Mesothelial cell of epicardium (in vitro differentiated cells): ENCODE data around the gene STPG4. TPM values are rescaled to one million over a fixed set of nuclear protein-coding genes. Genes with fewer than 3 reads are reported as not detected.
"Not testable (repeated sequence)": the region's sequence is repeated elsewhere in the genome, so short reads cannot be mapped to it uniquely, and the experiment has no call there.

Source experiments
- DNase-seq, 2 experiments: peaks; one replicate each; pipeline ENCODE4 v3.0.0; 2021; ENCODE audit warnings: low spot score in 2 of 2; ENCODE audit not compliant: unreplicated experiment in 2 of 2
- H3K27ac Mint-ChIP-seq: 2 replicates; pipeline ENCODE4 v1.8.0; 2021; ENCODE audit warnings: mixed read lengths
- H3K27me3 Mint-ChIP-seq: 2 replicates; pipeline ENCODE4 v1.8.0; 2021; ENCODE audit warnings: low read depth, mixed read lengths
- H3K36me3 Mint-ChIP-seq: 2 replicates; pipeline ENCODE4 v1.8.0; 2021; ENCODE audit warnings: mixed read lengths
- H3K4me1 Mint-ChIP-seq: 2 replicates; pipeline ENCODE4 v1.8.0; 2021; ENCODE audit warnings: mixed read lengths
- H3K4me3 Mint-ChIP-seq: 2 replicates; pipeline ENCODE4 v1.8.0; 2021; ENCODE audit warnings: mild to moderate bottlenecking, moderate library complexity, mixed read lengths
- H3K9me3 Mint-ChIP-seq: 2 replicates; pipeline ENCODE4 v1.8.0; 2021; ENCODE audit warnings: mixed read lengths
- CTCF ChIP-seq: fragments of 200-600 bp; sonication (generic); IDR thresholded peaks from one replicate; pipeline ENCODE4 v1.5.0; 2021; ENCODE audit warnings: antibody characterized with exemption; ENCODE audit not compliant: unreplicated experiment
- total RNA-seq: library from RNA; stranded (reverse); gene quantifications from 3 replicates; pipeline ENCODE4 v1.2.1, GENCODE V29; 2021

The STPG4 gene
- total RNA-seq, 1 donor from 2014 or later, result not detected

- no peaks in the 10 kb centered on the region for H3K9me3 Mint-ChIP-seq
- H3K27ac Mint-ChIP-seq, result no peak overlapping the region
- H3K36me3 Mint-ChIP-seq, result no peaks in the 10 kb centered on the region
- H3K4me1 Mint-ChIP-seq, result peaks cover 14% of the 10 kb centered on the region
- no peak overlapping the region for H3K4me3 Mint-ChIP-seq
- H3K27me3 Mint-ChIP-seq, result no peaks in the 10 kb centered on the region
- TF ChIP-seq CTCF, result no peak
- no peak for DNase-seq
These were observed 42.3 kb downstream of the STPG4 start for GRCh38 chr2:47112665-47113435.

- Mint-ChIP-seq H3K4me3 (no peak overlapping the region), H3K4me1 (peaks cover 25% of the 10 kb centered on the region), H3K27me3 (no peaks in the 10 kb centered on the region), H3K36me3 (no peaks in the 10 kb centered on the region), H3K27ac (no peak overlapping the region), H3K9me3 (no peaks in the 10 kb centered on the region)
- DNase-seq, result no peak
- no peak for TF ChIP-seq CTCF
These were observed 45.4 kb downstream of the STPG4 start for GRCh38 chr2:47109680-47110079.

GRCh38 chr2:47109007-47109375, 46.1 kb downstream of the STPG4 start:
- Mint-ChIP-seq H3K9me3 (no peaks in the 10 kb centered on the region), H3K27ac (no peak overlapping the region), H3K4me3 (no peak overlapping the region), H3K36me3 (no peaks in the 10 kb centered on the region), H3K27me3 (no peaks in the 10 kb centered on the region), H3K4me1 (peaks cover 25% of the 10 kb centered on the region)
- no peak for TF ChIP-seq CTCF
- DNase-seq, result no peak

- not testable (repeated sequence) for H3K27me3 Mint-ChIP-seq, H3K9me3 Mint-ChIP-seq, H3K36me3 Mint-ChIP-seq, H3K27ac Mint-ChIP-seq, H3K4me3 Mint-ChIP-seq, DNase-seq
- H3K4me1 Mint-ChIP-seq, result peaks cover 25% of the 10 kb centered on the region
These were observed 46.7 kb downstream of the STPG4 start for GRCh38 chr2:47108267-47109006.

- H3K9me3 Mint-ChIP-seq, H3K27ac Mint-ChIP-seq, H3K27me3 Mint-ChIP-seq, H3K36me3 Mint-ChIP-seq, DNase-seq, H3K4me3 Mint-ChIP-seq: not testable (repeated sequence)
- H3K4me1 Mint-ChIP-seq, result peaks cover 25% of the 10 kb centered on the region
These were observed 47.9 kb downstream of the STPG4 start for GRCh38 chr2:47107201-47107600.

- Mint-ChIP-seq H3K27ac (peak overlapping the region; percentile 73), H3K4me1 (peaks cover 23% of the 10 kb centered on the region)
- not testable (repeated sequence) for H3K4me3 Mint-ChIP-seq, H3K27me3 Mint-ChIP-seq, H3K9me3 Mint-ChIP-seq, DNase-seq, H3K36me3 Mint-ChIP-seq
These were observed 48.9 kb downstream of the STPG4 start for GRCh38 chr2:47106231-47106630.

- H3K9me3 Mint-ChIP-seq, H3K27me3 Mint-ChIP-seq, DNase-seq, H3K4me3 Mint-ChIP-seq, H3K4me1 Mint-ChIP-seq, H3K27ac Mint-ChIP-seq, H3K36me3 Mint-ChIP-seq: not testable (repeated sequence)
These were observed 55.4 kb downstream of the STPG4 start for GRCh38 chr2:47099712-47100111.
